Liver (tissue), 3 donors: ENCODE results near the gene AKAP13.

Experiments used
- RAD21 ChIP-seq, 2 donors: IDR thresholded peaks; 2 replicates each; pipeline ENCODE4 v1.6.1; 2016; ENCODE audit warnings: antibody characterized with exemption in 2 of 2, mild to moderate bottlenecking in 2 of 2
- TF ChIP-seq, protein P1 (sequence below): fragments of 150-350 bp; IDR thresholded peaks from 2 replicates; pipeline ENCODE4 v1.5.1; 2017; ENCODE audit warnings: improper control_type of control experiment, low read depth, low read length; ENCODE audit not compliant: missing input control
- TF ChIP-seq, protein P2 (sequence below): IDR thresholded peaks from 2 replicates; pipeline ENCODE4 v1.6.1; 2016; ENCODE audit warnings: antibody characterized with exemption
- TF ChIP-seq, protein P3 (sequence below): IDR thresholded peaks from 2 replicates; pipeline ENCODE4 v1.6.1; 2016; ENCODE audit warnings: antibody characterized with exemption
- donor health status: healthy.
- donor health status: healthy.

DNA sequence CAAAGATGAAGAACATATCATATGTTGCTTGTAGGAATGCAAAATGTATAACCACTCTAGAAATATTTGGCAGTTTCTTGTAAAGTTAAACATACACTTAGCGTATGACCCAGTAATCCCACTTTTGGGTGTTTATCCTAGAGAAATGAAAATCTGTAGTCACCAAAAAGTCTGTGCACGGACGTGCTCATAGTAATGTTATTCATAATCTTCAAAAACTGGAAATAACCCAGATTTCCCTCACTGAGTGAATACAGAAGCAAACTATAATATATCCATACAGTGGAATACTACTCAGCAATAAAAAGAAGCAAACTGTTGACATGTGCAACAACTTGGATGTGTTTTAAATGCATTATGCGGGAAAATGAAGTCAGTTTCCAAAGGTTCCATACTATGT is 155.9 kb downstream of the AKAP13 start:
- TF ChIP-seq, protein P1, sequence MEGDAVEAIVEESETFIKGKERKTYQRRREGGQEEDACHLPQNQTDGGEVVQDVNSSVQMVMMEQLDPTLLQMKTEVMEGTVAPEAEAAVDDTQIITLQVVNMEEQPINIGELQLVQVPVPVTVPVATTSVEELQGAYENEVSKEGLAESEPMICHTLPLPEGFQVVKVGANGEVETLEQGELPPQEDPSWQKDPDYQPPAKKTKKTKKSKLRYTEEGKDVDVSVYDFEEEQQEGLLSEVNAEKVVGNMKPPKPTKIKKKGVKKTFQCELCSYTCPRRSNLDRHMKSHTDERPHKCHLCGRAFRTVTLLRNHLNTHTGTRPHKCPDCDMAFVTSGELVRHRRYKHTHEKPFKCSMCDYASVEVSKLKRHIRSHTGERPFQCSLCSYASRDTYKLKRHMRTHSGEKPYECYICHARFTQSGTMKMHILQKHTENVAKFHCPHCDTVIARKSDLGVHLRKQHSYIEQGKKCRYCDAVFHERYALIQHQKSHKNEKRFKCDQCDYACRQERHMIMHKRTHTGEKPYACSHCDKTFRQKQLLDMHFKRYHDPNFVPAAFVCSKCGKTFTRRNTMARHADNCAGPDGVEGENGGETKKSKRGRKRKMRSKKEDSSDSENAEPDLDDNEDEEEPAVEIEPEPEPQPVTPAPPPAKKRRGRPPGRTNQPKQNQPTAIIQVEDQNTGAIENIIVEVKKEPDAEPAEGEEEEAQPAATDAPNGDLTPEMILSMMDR, result no peak
- TF ChIP-seq, protein P2, sequence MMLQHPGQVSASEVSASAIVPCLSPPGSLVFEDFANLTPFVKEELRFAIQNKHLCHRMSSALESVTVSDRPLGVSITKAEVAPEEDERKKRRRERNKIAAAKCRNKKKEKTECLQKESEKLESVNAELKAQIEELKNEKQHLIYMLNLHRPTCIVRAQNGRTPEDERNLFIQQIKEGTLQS, result no peak
- TF ChIP-seq, protein P3, sequence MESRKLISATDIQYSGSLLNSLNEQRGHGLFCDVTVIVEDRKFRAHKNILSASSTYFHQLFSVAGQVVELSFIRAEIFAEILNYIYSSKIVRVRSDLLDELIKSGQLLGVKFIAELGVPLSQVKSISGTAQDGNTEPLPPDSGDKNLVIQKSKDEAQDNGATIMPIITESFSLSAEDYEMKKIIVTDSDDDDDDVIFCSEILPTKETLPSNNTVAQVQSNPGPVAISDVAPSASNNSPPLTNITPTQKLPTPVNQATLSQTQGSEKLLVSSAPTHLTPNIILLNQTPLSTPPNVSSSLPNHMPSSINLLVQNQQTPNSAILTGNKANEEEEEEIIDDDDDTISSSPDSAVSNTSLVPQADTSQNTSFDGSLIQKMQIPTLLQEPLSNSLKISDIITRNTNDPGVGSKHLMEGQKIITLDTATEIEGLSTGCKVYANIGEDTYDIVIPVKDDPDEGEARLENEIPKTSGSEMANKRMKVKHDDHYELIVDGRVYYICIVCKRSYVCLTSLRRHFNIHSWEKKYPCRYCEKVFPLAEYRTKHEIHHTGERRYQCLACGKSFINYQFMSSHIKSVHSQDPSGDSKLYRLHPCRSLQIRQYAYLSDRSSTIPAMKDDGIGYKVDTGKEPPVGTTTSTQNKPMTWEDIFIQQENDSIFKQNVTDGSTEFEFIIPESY, result no peak
- no peak for TF ChIP-seq RAD21 (IDR thresholded peaks at IDR 0.05)
